Small intestine (tissue), 7 donors: ENCODE results near the gene GEN1. TPM values are rescaled to one million over a fixed set of nuclear protein-coding genes. Genes with fewer than 3 reads are reported as not detected.

Source experiments
- DNase-seq, 2 donors: peaks; one replicate each; pipeline versions ENCODE4 v3.0.0 to v3.0.0-alpha.2; 2013
- FAIRE-seq: peaks from 2 replicates; lab custom pipeline; 2012; peaks lifted over from hg19 to GRCh38; lab: Jason Lieb, UNC
- H3K27ac ChIP-seq, 3 donors: one replicate each; pipeline ENCODE4 v1.5.1; 2013; ENCODE audit warnings: low read length in 2 of 3, mild to moderate bottlenecking in 2 of 3, control low read depth in 1 of 3, inconsistent platforms in 1 of 3, low read depth in 1 of 3, moderate library complexity in 1 of 3
- H3K27me3 ChIP-seq, 3 donors: one replicate each; pipeline ENCODE4 v1.6.1; 2013; ENCODE audit warnings: low read length in 3 of 3, inconsistent platforms in 1 of 3; ENCODE audit not compliant: control insufficient read depth in 3 of 3, insufficient read depth in 3 of 3
- H3K36me3 ChIP-seq, 3 donors: one replicate each; pipeline ENCODE4 v1.6.1; 2013; ENCODE audit warnings: low read length in 3 of 3, inconsistent platforms in 1 of 3, low read depth in 1 of 3, mild to moderate bottlenecking in 1 of 3, moderate library complexity in 1 of 3; ENCODE audit not compliant: control insufficient read depth in 3 of 3, insufficient read depth in 2 of 3
- H3K4me1 ChIP-seq, 3 donors: one replicate each; pipeline ENCODE4 v1.6.1; 2013; ENCODE audit warnings: low read length in 2 of 3, inconsistent platforms in 1 of 3, low read depth in 1 of 3, mild to moderate bottlenecking in 1 of 3, moderate library complexity in 1 of 3; ENCODE audit not compliant: control insufficient read depth in 3 of 3, insufficient read depth in 2 of 3
- H3K4me3 ChIP-seq, 3 donors: one replicate each; pipeline ENCODE4 v1.5.1; 2013; ENCODE audit warnings: low read length in 3 of 3, control low read depth in 1 of 3, inconsistent platforms in 1 of 3, low read depth in 1 of 3, mild to moderate bottlenecking in 1 of 3, moderate library complexity in 1 of 3
- H3K9me3 ChIP-seq, 2 donors: one replicate each; pipeline ENCODE4 v1.6.1; 2013; ENCODE audit warnings: low read depth in 1 of 2, low read length in 1 of 2; ENCODE audit not compliant: control insufficient read depth in 2 of 2, insufficient read depth in 1 of 2
- WGBS, 3 donors: extraction: QIAGEN DNeasy Blood & Tissue Kit; methylation state at CpG; one replicate each; pipeline ENCODE4 v1.1.7; 2013; 5-methylcytosine and 5-hydroxymethylcytosine counted together
- polyA plus RNA-seq, 4 donors: library from polyadenylated mRNA; stranded (reverse) in 3 of 4; unstranded in 1 of 4; fragments of 200-250 nt in 3 of 4; fragments of 120-200 nt in 1 of 4; gene quantifications; one replicate each; pipeline versions ENCODE4 v1.2.1 to v1.2.3, GENCODE V29; 2013
- donor health status: healthy with polysubstance abuse.
- donor health status: control.
- donor health status: control.
- donor health status: Bipolar disorder and iron deficiency.
- donor health status: healthy.

GEN1 gene
- polyA plus RNA-seq, 4 donors: 1.1 to 9.5 (median 3.4) TPM

DNA sequence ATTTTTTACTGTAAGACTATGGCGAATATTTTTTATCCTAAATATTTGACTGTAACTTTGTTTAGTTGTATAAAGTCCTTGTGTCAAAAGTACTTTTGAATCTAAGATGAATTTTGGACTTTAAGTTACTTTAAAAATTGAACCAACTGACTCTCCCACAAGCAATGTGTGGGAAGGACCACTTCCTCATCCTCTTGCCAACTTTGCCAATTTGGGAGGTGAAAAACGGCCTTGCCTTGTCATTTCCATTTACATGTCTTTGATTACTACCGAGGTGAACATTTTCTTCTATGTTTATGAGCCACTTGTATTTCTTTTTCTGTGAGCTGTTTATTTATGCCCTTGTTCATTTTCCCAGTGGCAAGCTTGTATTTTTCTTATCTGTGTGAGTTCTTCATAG, 49.6 kb downstream of the GEN1 start:
- H3K36me3 ChIP-seq: no peaks in the 10 kb centered on the region
- FAIRE-seq: no peak
- H3K4me1 ChIP-seq: no peaks in the 10 kb centered on the region
- no peak overlapping the region for H3K27ac ChIP-seq
- WGBS, 3 donors: 39 to 52% (median 43%) methylated on average over 3 of the region's 3 CpGs
- no peak overlapping the region for H3K4me3 ChIP-seq
- DNase-seq: no peak
- H3K9me3 ChIP-seq: no peaks in the 10 kb centered on the region
- peaks cover 0 to 7% (median 0%) of the 10 kb centered on the region in 3 donors for H3K27me3 ChIP-seq

DNA sequence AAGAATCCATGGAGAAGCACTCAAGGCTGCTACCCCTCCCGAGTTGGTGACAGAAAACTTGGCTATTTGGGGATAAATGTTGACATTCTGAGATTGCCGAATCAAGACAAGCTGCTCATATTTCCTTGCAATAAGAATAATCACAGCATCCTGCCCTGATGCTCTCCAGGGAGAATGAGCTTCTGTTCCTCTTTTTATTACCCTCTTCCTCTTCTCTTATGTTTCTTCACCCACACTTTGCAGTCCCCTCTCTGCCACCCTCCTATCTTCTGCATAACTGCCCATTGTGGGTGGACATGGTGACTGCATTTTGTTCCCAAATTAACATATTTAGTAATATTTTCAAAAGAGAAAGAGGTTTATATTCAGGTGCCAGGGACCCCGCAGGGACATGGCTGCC, 50.4 kb downstream of the GEN1 start:
- 46 to 66% (median 58%) methylated on average over 3 of the region's 3 CpGs for WGBS, 3 donors
- Histone ChIP-seq H3K27me3 (peaks cover 0 to 3% (median 0%) of the 10 kb centered on the region in 3 donors), H3K4me3 (no peak overlapping the region), H3K36me3 (no peaks in the 10 kb centered on the region), H3K27ac (no peak overlapping the region), H3K9me3 (no peaks in the 10 kb centered on the region), H3K4me1 (no peaks in the 10 kb centered on the region)
- DNase-seq: no peak
- no peak for FAIRE-seq

DNA sequence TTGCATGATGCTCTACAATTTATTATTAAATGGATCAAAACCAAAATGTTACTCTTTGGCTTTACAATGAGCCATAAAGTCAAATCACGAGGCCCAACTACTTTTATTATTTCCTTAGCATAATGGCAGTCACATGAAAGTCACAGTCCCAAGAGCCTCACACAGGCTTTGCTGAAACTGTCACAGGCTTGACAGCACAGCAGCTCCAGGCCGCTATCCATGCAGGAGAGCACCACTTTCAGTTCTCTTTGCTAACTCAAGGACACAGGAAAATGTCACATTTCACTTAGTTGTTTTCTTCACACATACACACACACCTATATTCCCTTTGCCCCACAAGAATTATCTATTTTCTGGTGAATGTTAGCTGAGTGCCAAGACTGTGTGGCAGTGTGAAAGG, 51.2 kb downstream of the GEN1 start:
- no peak for DNase-seq
- Histone ChIP-seq H3K27me3 (peaks cover 0 to 3% (median 0%) of the 10 kb centered on the region in 3 donors), H3K4me3 (no peak overlapping the region), H3K9me3 (no peaks in the 10 kb centered on the region), H3K27ac (no peak overlapping the region), H3K36me3 (no peaks in the 10 kb centered on the region), H3K4me1 (no peaks in the 10 kb centered on the region)
- FAIRE-seq: no peak
- WGBS, 3 donors: 49 to 61% (median 59%) methylated on average over 2 of the region's 2 CpGs

DNA sequence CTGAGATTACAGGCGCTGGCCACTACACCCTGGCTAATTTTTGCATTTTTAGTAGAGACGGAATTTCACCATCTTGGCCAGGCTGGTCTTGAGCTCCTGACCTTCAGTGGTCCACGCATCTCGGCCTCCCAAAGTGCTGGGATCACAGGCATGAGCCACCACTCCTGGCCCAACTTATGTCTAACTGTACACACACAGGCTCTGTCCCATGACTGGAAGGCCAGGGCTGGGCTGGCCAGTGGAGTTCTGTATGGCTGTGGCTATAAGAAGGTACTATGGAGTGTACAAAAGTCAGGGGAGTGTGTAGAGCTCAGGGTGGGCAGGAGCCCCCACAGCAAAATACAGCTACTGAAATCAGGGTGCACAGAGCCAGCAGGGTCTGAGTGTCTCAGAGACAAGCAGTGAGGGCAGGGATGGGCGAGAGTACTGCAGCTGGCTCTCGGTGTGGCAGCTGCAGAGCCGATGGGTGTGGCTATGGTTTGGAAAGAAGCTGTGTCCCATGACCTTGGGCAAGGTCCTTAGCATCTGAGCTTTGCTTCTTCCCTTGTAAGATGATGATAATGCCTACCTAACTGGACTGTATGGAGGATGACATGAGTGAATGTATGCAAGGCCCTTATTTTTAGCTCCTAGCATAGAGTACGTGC, 51.9 kb downstream of the GEN1 start:
- Histone ChIP-seq H3K9me3 (no peaks in the 10 kb centered on the region), H3K27me3 (peaks cover 0 to 3% (median 0%) of the 10 kb centered on the region in 3 donors), H3K36me3 (no peaks in the 10 kb centered on the region), H3K4me1 (no peaks in the 10 kb centered on the region), H3K27ac (no peak overlapping the region), H3K4me3 (no peak overlapping the region)
- 72 to 75% (median 75%) methylated on average over 8 of the region's 8 CpGs for WGBS, 3 donors
- DNase-seq (no peak), FAIRE-seq (no peak)

DNA sequence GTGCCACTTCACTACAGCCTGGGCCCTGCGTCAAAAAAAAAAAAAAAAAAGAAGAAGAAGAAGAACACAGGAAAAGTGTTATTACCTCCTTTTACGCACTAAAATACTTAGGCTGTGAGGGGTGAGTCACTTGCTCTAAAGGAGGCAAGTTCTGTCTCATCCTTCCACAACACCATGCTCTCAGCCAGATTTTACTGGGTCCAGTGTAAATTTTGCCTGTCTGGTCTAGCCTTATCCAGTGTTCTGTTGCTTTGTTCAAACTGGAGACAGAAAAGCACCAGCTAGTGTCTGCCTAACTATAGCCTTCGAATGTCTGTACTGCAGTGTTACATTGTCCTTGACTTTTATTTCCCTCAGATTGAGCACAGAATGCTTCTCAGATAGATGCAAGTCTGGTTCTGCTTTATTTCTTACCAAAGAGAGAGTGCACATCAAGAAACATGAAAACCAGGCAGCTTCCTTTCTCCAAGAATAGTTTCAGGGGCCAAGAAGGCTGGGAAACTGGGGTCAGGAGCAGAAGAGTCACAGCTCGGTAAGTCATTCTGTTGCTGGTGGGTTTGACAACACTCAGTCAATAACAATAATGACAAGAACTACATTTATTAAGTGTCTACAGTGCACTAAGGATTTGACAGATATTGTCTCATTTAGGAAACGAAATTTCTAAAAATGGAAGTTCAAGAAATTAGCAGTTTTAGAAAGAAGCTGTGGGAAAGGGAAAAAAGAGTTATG, 59.2 kb downstream of the GEN1 start:
- H3K9me3 ChIP-seq: no peaks in the 10 kb centered on the region
- FAIRE-seq (no peak), DNase-seq (no peak)
- H3K4me1 ChIP-seq: no peaks in the 10 kb centered on the region
- peaks cover 0 to 3% (median 2%) of the 10 kb centered on the region in 3 donors for H3K27me3 ChIP-seq
- H3K27ac ChIP-seq: no peak overlapping the region
- WGBS, 3 donors: 66 to 68% (median 66%) methylated on average over 5 of the region's 5 CpGs
- no peak overlapping the region for H3K4me3 ChIP-seq
- no peaks in the 10 kb centered on the region for H3K36me3 ChIP-seq

DNA sequence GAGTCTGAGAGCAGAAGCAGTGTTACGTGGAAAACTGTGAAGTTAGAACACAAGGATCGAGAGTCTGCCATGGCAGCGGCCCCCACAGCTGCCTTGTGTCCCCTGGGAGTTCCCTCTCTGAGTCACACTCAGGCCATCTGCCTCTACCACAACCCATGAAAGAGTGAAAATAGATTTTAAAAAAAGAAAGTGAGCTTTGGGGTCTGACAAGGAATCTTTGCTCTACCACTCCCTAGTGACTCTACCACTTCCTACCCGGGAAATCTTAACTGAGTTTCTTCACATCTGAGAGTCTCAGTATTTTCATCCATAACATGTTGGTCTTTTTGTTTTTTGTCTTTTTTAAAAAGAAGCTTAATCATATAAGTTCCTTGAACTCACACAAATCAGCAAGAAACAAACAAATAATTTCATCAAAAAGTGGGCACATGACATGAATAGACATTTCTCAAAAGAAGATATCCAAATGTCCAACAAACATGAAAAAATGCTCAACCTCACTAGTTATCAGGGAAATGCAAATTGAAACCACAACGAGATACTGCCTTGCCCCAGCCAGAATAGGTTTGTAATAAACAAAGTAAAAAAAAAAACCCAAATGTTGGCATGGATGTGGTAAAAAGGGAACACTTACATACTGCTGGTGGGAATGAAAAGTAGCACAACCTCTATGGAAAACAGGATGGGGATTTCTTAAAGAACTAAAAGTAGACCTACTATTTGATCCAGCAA, 60.0 kb downstream of the GEN1 start:
- H3K9me3 ChIP-seq: no peaks in the 10 kb centered on the region
- no peaks in the 10 kb centered on the region for H3K36me3 ChIP-seq
- peaks cover 0 to 3% (median 2%) of the 10 kb centered on the region in 3 donors for H3K27me3 ChIP-seq
- no peaks in the 10 kb centered on the region for H3K4me1 ChIP-seq
- H3K4me3 ChIP-seq: no peak overlapping the region
- H3K27ac ChIP-seq: no peak overlapping the region
- WGBS, 3 donors: 60 to 71% (median 61%) methylated on average over 5 of the region's 5 CpGs
- FAIRE-seq (no peak), DNase-seq (no peak)

DNA sequence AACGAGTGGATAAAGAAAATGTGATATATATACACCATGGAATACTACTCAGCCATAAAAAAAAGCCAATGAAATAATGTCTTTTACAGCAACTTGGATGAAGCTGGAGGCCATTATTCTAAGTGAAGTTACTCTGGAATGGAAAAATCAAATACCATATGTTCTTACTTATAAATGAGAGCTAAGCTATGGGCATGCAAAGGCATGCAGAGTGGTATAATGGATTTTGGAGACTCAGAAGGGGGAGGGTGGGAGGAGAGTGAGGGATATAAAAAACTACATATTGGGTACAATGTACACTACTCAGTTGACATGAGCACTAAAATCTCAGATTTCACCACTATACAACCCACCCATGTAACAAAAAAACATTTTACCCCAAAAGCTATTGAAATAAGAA, 60.7 kb downstream of the GEN1 start:
- no peak for DNase-seq
- no peak for FAIRE-seq
- H3K4me1 ChIP-seq: no peaks in the 10 kb centered on the region
- no peaks in the 10 kb centered on the region for H3K36me3 ChIP-seq
- H3K4me3 ChIP-seq: no peak overlapping the region
- no peak overlapping the region for H3K27ac ChIP-seq
- WGBS, 3 donors: 65 to 86% (median 74%) methylated on average over 1 of the region's 1 CpG
- no peaks in the 10 kb centered on the region for H3K9me3 ChIP-seq
- peaks cover 0 to 3% (median 2%) of the 10 kb centered on the region in 3 donors for H3K27me3 ChIP-seq

DNA sequence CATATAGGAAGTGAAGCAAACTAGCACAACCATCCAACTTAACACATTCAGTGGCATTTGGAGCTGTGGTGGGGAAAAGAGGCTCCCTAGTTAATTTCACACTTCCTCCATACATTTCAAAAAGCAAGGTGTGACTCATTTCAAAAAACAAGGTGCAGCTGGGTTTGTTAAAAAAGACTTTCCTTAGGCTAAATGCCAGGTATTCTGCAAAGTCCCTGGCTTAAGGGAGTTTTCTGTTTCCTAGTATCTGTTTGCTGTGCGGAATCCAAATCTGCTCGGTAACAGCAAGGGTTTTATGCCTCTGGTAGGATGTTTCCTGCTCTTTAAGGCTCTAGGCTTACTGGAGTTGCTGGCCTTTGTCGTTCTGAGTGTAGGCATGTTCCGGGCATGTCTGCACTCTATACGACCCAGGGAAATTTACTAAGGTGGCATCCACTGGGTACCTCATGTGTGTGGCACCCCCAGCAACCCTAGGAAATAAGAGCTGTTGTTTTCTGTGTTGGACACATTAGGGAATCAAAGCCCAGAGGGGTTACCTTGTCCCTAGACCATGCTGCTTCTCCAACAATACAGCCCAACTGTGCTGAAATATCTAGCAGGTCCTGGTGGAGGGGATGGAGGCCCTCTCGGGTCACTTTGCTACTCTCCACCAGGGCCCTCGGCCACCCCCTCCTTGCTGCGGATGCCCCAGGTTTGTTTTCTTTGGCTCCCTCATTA, 61.7 kb downstream of the GEN1 start:
- 74 to 76% (median 76%) methylated on average over 8 of the region's 8 CpGs for WGBS, 3 donors
- Histone ChIP-seq H3K27ac (no peak overlapping the region), H3K36me3 (no peaks in the 10 kb centered on the region), H3K4me1 (no peaks in the 10 kb centered on the region), H3K9me3 (no peaks in the 10 kb centered on the region), H3K27me3 (peaks cover 0 to 3% (median 2%) of the 10 kb centered on the region in 3 donors), H3K4me3 (no peak overlapping the region)
- DNase-seq: no peak
- no peak for FAIRE-seq
